ENCODE measurements around the gene BTNL3.
"Not testable (repeated sequence)": the region's sequence is repeated elsewhere in the genome, so short reads cannot be mapped to it uniquely, and the experiment has no call there.

The BTNL3 gene, protein sequence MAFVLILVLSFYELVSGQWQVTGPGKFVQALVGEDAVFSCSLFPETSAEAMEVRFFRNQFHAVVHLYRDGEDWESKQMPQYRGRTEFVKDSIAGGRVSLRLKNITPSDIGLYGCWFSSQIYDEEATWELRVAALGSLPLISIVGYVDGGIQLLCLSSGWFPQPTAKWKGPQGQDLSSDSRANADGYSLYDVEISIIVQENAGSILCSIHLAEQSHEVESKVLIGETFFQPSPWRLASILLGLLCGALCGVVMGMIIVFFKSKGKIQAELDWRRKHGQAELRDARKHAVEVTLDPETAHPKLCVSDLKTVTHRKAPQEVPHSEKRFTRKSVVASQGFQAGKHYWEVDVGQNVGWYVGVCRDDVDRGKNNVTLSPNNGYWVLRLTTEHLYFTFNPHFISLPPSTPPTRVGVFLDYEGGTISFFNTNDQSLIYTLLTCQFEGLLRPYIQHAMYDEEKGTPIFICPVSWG

DNA sequence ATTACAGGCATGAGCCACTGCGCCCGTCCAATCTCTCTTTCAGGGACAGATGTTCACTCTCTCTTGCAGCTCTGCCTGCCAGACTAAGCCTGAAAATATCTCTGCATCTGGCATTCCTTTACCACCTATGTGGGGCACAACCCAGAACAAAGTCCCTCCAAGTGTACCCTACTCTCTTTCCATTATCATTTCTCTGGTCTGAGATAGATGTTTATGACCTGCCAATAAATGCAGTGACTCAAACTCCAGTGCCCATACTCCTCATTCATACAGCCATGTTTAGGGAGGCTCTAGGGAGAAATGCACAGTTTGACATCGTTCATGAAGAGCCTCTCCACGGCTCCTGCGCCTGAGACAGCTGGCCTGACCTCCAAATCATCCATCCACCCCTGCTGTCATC is at the start of gene BTNL3:
TSS of gene BTNL3 (plus strand) at position 255 of the 400 bp plus-strand sequence. CDS start 183 bp downstream, outside the sequence.
- DNase-seq = no peak

DNA sequence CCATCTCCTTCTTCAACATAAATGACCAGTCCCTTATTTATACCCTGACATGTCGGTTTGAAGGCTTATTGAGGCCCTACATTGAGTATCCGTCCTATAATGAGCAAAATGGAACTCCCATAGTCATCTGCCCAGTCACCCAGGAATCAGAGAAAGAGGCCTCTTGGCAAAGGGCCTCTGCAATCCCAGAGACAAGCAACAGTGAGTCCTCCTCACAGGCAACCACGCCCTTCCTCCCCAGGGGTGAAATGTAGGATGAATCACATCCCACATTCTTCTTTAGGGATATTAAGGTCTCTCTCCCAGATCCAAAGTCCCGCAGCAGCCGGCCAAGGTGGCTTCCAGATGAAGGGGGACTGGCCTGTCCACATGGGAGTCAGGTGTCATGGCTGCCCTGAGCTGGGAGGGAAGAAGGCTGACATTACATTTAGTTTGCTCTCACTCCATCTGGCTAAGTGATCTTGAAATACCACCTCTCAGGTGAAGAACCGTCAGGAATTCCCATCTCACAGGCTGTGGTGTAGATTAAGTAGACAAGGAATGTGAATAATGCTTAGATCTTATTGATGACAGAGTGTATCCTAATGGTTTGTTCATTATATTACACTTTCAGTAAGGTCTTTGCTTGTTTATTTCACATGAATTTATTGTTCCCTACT is 38.2 kb upstream of the BTNL3 start:
- DNase-seq = no peak

DNA sequence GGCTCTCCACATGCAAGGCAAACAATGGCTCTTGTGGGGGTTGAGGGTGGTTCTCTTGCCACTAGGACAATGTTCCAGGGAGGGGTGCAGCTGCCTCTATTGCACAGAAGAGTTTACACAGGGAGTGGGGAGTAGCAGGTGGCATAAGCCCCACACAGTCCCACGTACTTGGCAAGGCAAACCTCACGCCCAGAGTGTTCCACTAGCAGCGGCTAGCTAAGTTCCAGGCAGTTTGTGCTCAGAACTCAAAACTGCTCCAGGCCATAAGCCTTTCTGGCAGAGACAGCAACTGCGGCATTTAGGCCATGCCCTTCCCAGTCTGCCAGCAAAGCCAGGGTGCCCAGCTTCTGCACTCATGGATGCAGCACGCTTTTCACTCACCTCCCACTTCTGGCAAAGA is 29.0 kb upstream of the BTNL3 start:
- no peak for DNase-seq

DNA sequence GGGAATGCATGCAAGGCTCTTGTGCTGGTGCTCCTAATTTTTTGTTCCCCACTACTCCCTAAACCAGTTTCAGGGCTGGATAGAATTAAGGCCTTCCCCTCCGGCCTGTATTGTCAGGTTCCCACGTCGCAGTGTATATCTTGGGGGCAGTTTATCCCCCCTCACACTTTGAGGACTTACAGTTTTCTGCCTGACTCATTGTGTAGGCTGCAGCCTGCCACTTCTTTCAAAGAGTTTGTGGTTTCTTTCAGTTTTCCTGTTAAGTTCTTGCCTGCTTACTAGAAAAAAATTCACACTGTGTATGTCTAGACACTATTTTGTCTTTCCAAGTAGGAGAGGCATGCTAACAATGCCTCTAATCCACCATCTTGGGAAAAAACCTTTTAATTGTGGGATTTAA is 28.4 kb upstream of the BTNL3 start:
- DNase-seq = no peak

DNA sequence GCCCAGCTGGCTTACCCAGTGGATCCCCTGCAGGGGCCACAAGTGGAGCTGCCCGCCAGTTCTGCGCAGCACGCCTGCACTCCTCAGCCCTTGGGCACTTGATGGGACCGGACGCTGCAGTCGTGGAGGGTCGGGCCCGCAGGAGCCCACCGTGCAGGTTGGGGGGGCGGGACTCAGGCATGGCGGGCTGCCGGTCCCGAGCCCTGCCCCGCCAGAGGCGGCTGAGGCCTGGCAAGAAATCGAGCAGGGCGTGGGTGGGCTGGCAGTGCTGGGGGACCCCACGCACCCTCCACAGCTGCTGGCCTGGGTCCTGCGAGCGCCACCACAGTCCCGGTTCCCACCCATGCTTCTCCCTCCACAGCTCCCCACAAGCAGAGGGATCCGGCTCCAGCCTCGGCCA is 19.2 kb upstream of the BTNL3 start:
- DNase-seq = no peak

DNA sequence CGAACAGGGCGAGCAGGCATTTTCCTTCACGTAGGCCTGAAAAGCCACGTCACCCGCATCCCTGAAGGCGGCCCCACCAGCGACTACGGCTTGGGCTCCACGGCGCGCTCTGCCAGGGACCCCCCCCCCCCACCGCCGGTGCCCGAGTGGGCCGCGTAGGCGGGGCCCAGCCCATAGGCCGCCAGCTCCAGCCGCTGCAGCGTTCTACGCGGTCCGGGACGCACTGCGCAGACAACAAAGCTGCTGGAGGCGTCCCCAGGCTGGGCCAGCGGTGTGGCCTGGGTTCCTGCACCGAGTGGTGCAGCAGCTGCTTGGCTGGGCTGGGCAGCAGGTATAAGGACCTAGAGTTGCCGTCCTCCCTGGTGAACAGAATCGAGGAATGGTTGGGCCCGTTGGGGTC is 18.3 kb upstream of the BTNL3 start:
- no peak for DNase-seq

DNA sequence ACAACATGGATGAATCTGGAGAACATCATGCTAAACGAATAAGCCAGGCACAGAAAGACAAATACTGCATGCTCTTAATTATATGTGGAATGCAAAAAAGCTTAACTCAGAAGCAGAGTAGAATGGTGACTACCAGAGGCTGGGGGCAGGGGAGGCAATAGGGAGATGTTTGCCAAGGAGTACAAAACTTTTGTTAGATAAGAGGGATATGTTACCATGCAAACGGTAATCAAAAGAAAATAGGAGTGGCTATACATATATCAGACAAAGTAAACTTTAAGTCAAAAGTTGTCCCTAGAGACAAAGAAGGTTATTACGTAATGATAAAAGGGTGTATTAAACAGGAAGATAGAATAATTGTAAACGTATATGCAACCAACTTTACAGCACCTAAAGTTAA is 17.8 kb upstream of the BTNL3 start:
- no peak for DNase-seq

DNA sequence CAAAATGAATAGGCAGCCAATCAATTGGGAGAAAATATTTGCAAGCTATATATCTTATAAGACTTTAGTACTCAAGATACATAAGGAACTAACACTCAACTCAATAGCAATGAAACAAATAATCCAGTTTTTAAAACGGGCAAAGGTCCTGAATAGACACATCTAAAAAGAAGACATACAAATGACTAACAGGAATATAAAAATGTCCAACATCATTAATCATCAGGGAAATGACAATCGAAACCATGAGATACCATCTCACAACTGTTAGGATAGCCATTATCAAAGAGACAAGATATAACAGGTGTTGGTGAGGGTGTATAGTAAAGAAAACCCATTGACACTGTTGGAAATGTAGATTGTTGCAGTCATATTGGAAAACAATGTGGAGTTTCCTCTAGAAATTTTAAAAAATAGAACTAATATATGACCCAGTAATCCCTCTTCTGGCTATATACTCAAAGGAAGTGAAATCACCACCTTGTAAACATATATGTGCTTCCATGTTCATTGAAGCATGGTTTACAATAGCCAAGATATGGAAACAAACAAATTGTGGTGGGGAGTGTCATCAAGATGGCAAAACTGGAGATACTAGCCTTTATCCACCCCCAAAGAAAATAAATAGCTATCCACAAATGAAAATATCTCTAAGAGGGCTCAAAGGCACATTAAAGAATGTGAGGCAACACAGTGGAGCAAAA is 13.9 kb upstream of the BTNL3 start:
- DNase-seq = no peak

DNA sequence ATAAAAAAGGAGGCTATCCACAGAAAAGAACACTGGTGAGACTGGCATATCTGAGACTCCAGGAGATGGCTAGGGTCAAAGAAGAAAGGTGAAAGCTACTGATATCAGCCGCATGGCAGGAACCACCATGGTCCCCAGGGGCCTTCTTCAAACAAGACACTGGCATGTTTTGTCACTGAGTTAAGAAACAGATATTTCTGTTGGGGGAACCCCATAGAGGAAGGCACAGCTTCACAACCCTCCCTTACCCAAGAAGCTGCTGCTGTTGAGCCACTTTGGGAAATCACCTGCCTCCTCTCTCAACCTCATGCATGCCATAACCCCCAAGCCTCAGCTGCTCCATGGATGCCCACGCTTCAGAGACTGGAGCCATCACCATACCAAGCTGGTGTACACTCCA is 13.3 kb upstream of the BTNL3 start:
- DNase-seq = no peak

DNA sequence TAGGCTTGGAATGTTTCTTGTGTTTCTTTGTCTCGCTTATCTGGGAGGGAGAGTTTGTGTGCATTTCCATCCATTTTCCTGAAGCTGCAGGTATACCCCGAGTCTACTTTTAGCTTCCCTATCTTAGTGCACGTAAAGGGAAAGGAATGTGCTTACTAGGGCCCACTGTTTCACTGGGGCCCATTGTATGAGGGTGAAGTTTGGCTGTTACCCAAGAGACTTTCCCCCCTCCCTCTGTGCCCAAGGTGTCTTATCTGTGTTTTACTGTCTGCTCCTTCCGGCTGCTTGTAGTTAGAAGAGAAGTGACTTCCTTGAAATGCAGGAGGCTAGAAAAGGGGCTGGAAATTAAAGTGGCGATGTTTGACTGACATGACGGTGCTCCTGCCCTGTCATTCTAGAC is 12.1 kb upstream of the BTNL3 start:
- no peak for DNase-seq

DNA sequence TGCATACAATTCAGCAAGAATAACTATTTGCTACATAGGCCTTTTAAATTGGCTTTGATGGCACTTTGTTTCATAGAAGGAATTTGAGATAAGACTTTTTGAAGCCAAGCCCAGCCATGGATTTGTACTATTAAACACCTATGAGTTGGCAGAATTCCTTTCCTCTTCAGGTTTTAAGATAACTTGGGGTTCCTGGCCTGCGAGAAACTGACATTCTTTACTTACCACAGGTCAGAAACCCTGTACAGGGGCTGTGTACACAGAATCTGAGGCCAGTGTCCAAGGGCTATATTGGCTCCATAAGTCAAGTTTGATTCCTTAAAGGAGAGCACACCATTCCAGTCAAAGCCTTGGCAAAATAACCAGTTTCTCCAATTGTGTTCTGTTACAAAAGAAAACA is 10.8 kb upstream of the BTNL3 start:
- DNase-seq = no peak

DNA sequence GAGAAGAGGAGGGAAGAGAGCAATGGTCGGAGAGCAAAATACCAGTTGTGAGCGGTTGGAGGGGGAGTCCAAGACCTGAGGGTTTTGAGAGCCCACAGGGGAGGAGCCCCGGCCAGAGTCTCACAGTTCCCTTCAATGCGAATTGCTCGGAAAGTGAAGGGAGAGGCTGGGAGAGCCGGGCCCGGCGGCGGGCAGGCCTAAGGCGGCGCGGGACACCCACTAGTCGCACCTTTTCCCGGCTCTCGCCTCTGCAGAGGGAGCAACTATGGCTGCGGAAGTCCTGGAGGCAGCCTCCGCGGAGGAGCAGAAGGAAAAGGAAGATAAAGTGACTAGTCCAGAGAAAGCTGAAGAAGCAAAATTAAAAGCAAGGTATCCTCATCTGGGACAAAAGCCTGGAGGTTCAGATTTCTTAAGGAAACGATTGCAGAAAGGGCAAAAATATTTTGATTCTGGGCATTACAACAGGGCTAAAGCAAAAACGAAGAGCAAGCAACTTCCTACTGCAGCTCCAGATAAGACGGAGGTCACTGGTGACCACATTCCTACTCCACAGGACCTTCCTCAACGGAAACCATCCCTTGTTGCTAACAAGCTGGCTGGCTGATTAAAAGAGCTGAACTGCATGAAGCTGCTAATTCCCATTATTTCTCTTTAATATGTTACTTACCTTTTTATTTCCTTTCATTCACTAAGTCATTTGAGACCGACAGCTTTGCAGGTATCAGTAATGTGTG is 6.5 kb upstream of the BTNL3 start:
- DNase-seq = no peak

DNA sequence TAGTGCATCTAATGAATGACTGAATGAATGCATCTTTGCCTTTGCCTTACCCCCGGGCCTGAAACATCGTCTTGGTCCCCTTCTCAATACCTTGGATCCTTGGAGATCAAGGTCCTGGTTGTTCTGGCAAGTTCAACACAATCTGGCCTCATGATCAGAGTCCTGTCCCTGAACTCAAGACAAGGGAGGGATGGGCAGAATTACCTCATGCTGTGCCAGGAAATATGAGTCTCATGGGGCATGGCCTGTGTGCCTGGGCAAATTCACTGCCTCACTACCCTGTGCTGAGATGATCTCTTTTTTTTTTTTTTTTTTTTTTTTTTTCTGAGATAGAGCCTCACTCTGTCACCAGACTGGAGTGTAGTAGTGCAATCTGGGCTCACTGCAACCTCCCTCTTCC is 630 bp upstream of the BTNL3 start:
- DNase-seq = no peak

DNA sequence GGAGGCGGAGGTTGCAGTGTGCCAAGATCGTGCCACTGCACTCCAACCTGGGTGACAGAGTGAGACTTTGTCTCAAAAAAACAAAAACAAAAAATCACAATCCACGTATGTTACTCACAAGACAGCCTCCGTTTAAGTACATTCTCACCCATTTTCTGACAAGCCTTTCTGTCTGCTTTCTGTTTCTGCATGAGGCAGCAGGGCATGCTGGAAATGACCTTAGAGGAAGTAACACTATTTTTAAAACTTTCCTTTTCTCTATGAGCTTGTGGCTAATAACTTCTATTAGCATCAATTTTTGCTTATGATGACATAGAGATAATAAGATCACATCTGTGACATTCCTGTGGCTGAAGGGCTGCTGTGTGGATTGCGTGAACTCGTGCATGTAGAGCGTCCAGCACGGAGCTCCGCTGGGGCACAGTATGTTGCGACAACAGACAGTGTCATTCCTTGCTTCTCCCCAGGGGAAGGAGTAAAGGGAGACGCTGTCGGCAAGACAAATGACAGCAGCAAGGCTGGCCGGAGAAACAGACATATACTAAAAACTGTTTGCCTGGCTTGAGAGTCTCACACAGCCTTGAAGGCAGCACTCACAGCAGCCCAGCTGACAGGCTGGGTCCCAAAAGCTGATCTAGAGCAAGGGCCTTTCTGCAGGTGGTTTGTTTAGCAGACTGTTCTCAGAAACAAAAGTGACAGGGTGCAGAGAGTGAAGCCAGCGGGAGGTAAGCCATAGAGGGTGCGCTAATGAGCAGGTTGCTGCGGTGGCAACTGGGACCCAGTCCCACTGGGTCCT is 1.6 kb downstream of the BTNL3 start:
- no peak for DNase-seq

DNA sequence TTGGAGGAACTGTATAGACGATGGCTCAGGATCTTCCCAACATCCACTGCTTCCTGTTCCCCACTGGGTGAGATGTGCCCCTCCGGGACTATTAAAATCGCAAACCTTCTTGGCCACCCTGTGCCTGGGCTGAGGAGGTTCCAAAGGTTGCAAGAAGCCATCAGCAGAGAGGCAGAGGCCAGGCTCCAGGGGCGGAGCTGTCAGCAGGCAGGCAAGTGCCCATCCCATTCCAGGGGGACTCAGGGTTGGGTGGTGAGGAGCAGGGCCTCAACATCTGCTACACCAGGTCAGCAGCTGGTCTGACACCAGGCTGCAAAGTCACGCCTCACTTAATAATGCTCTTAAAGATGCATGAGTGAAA is 2.2 kb downstream of the BTNL3 start:
- DNase-seq = no peak

DNA sequence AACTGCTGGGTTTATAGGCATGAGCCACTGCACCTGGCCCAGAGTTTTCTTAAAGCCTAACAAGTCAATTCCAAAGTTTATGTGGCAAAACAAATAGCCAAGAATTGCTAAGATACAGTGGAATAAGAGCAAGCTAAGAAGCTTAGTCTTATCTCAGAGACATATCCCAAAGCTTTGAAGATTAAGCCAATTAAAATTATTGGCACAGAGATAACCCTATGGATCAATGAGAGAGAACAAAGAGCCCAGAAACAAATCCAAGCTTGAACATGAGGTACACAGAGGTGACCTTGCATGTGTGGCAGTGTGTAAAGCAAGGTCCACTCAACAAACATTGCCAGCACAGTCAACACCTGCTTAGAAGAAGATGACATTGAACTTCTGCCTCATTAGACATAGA is 13.3 kb downstream of the BTNL3 start:
- DNase-seq = no peak

DNA sequence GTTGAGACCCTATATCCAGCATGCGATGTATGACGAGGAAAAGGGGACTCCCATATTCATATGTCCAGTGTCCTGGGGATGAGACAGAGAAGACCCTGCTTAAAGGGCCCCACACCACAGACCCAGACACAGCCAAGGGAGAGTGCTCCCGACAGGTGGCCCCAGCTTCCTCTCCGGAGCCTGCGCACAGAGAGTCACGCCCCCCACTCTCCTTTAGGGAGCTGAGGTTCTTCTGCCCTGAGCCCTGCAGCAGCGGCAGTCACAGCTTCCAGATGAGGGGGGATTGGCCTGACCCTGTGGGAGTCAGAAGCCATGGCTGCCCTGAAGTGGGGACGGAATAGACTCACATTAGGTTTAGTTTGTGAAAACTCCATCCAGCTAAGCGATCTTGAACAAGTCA is 17.1 kb downstream of the BTNL3 start:
- DNase-seq = no peak

DNA sequence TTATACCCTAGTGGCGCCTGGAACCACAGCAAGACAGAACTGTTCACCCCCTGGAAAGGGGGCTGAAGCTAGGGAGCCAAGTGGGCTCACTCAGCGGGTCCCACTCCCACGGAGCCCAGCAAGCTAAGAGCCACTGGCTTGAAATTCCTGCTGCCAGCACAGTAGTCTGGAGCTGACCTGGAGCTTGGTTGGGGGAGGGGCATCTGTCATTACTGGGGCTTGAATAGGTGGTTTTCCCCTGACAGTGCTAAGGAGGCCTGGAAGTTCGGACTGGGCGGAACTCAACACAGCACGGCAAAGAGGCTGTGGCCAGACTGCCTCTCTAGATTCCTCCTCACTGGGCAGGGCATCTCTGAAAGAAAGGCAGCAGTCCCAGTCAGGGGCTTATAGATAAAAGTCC is 19.5 kb downstream of the BTNL3 start:
- DNase-seq = no peak

DNA sequence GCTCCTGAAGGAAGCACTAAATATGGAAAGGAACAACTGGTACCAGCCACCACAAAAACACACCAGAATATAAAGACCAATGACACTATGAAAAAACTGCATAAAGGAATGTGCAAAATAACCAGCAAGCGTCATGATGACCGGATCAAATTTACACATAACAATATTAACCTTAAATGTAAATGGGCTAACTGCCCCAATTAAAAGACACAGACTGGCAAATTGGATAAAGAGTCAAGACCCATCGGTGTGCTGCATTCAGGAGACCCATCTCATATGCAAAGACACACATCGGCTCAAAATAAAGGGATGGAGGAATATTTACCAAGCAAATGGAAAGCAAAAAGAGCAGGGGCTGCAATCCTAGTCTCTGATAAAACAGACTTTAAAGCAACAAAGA is 21.4 kb downstream of the BTNL3 start:
- DNase-seq = not testable (repeated sequence)

DNA sequence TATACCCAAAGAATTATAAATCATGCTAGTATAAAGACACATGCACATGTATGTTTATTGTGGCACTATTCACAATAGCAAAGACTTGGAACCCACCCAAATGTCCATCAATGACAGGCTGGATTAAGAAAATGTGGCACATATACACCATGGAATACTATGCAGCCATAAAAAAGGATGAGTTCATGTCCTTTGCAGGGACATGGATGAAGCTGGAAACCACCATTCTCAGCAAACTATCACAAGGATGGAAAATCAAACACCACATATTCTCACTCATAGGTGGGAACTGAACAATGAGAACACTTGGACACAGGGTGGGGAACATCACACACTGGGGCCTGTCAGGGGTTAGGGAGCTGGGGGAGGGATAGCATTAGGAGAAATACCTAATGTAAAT is 26.0 kb downstream of the BTNL3 start:
- not testable (repeated sequence) for DNase-seq

DNA sequence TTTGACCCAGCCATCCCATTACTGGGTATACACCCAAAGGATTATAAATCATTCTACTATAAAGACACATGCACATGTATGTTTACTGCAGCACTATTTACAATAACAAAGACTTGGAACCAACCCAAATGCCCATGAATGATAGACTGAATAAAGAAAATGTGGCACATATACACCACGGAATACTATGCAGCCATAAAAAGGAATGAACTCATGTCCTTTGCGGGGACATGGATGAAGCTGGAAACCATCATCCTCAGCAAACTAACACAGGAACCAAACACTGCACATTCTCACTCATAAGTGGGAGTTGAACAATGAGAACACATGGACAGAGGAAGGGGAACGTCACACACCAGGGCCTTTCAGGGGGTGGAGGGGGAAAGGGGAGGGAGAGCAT is 28.8 kb downstream of the BTNL3 start:
- DNase-seq = not testable (repeated sequence)

DNA sequence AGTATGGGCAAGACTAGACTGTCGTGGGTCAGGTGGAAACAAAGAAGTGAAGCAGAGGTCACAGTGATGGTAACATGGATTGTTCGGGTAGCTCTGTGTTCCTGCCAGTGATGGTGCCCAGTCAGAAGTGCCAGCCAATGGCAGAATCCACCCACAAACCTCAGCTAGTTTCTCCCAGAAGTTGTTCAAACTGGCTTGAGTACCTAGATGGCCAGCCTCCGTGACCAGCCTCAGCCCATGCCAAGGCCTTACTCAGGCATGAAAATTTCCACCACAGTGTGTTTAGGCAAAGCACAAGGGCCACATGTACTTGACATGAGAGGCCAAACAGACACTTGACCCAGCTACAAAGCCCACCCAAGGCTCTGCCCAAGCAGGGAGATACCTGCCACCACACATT is 32.0 kb downstream of the BTNL3 start:
- DNase-seq = no peak

Data from right hindlimb (tissue), 1 donor.